Measurements from ENCODE around the gene MTURN.

The MTURN gene

DNA sequence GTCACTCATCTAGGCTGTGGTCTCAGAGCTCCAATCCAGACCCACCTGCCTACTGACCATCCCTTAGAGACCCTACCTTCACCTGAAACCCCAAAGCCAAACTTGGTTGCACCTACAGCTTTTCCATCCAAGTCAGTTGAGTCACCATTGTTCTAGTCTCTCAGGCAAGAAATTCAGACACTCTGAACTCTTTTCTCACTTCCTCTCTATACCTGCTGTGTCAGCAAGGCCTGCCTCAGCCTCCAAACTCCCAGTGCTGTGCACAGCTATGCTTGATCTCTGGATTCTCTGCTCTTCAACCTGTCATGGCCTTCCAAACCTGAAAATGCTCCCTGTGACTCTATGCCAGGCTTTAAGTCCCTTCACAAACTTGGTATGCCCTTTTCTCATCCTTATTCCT lies 47.4 kb upstream of the MTURN start:
- TF ChIP-seq, protein P1, sequence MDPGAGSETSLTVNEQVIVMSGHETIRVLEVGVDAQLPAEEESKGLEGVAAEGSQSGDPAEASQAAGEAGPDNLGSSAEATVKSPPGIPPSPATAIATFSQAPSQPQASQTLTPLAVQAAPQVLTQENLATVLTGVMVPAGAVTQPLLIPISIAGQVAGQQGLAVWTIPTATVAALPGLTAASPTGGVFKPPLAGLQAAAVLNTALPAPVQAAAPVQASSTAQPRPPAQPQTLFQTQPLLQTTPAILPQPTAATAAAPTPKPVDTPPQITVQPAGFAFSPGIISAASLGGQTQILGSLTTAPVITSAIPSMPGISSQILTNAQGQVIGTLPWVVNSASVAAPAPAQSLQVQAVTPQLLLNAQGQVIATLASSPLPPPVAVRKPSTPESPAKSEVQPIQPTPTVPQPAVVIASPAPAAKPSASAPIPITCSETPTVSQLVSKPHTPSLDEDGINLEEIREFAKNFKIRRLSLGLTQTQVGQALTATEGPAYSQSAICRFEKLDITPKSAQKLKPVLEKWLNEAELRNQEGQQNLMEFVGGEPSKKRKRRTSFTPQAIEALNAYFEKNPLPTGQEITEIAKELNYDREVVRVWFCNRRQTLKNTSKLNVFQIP (CRISPR knock-in tag; IDR thresholded peaks at IDR 0.05; ENCODE audit: borderline replicate concordance, low read depth) = no peak
- TF ChIP-seq, protein P2, sequence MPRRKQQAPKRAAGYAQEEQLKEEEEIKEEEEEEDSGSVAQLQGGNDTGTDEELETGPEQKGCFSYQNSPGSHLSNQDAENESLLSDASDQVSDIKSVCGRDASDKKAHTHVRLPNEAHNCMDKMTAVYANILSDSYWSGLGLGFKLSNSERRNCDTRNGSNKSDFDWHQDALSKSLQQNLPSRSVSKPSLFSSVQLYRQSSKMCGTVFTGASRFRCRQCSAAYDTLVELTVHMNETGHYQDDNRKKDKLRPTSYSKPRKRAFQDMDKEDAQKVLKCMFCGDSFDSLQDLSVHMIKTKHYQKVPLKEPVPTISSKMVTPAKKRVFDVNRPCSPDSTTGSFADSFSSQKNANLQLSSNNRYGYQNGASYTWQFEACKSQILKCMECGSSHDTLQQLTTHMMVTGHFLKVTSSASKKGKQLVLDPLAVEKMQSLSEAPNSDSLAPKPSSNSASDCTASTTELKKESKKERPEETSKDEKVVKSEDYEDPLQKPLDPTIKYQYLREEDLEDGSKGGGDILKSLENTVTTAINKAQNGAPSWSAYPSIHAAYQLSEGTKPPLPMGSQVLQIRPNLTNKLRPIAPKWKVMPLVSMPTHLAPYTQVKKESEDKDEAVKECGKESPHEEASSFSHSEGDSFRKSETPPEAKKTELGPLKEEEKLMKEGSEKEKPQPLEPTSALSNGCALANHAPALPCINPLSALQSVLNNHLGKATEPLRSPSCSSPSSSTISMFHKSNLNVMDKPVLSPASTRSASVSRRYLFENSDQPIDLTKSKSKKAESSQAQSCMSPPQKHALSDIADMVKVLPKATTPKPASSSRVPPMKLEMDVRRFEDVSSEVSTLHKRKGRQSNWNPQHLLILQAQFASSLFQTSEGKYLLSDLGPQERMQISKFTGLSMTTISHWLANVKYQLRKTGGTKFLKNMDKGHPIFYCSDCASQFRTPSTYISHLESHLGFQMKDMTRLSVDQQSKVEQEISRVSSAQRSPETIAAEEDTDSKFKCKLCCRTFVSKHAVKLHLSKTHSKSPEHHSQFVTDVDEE (CRISPR knock-in tag; IDR thresholded peaks at IDR 0.05) = no peak
- TF ChIP-seq CSRNP3 (CRISPR knock-in tag; IDR thresholded peaks at IDR 0.05) = no peak
- no peak for TF ChIP-seq BACH2 (CRISPR knock-in tag; IDR thresholded peaks at IDR 0.05; ENCODE audit: borderline replicate concordance)
- no peak for TF ChIP-seq ZFP3 (CRISPR knock-in tag; IDR thresholded peaks at IDR 0.05)
- TF ChIP-seq, protein P3, sequence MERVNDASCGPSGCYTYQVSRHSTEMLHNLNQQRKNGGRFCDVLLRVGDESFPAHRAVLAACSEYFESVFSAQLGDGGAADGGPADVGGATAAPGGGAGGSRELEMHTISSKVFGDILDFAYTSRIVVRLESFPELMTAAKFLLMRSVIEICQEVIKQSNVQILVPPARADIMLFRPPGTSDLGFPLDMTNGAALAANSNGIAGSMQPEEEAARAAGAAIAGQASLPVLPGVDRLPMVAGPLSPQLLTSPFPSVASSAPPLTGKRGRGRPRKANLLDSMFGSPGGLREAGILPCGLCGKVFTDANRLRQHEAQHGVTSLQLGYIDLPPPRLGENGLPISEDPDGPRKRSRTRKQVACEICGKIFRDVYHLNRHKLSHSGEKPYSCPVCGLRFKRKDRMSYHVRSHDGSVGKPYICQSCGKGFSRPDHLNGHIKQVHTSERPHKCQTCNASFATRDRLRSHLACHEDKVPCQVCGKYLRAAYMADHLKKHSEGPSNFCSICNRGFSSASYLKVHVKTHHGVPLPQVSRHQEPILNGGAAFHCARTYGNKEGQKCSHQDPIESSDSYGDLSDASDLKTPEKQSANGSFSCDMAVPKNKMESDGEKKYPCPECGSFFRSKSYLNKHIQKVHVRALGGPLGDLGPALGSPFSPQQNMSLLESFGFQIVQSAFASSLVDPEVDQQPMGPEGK (CRISPR knock-in tag; IDR thresholded peaks at IDR 0.05; ENCODE audit: borderline replicate concordance) = no peak
- TF ChIP-seq ZNF565 (CRISPR knock-in tag; conservative IDR thresholded peaks at IDR 0.05; ENCODE audit: low read depth) = no peak
- TF ChIP-seq ZNF8 (CRISPR knock-in tag; IDR thresholded peaks at IDR 0.05) = no peak
- no peak for TF ChIP-seq GLIS3 (CRISPR knock-in tag; IDR thresholded peaks at IDR 0.05)
- no peak for TF ChIP-seq PPARA (CRISPR knock-in tag; IDR thresholded peaks at IDR 0.05; ENCODE audit: borderline replicate concordance)
- TF ChIP-seq ESRRG (CRISPR knock-in tag; IDR thresholded peaks at IDR 0.05) = no peak
- no peak for TF ChIP-seq ISL1 (CRISPR knock-in tag; IDR thresholded peaks at IDR 0.05)
- no peak for TF ChIP-seq TOX (CRISPR knock-in tag; IDR thresholded peaks at IDR 0.05; ENCODE audit: borderline replicate concordance)
- no peak for TF ChIP-seq ZFP30 (CRISPR knock-in tag; IDR thresholded peaks at IDR 0.05)
- no peak for TF ChIP-seq CSDC2 (CRISPR knock-in tag; IDR thresholded peaks at IDR 0.05)
- TF ChIP-seq ZNF70 (CRISPR knock-in tag; IDR thresholded peaks at IDR 0.05) = no peak
- no peak for TF ChIP-seq TCF4 (CRISPR knock-in tag; IDR thresholded peaks at IDR 0.05; ENCODE audit: borderline replicate concordance)
- no peak for TF ChIP-seq OSR1 (CRISPR knock-in tag; IDR thresholded peaks at IDR 0.05)
- ATAC-seq = no peak

DNA sequence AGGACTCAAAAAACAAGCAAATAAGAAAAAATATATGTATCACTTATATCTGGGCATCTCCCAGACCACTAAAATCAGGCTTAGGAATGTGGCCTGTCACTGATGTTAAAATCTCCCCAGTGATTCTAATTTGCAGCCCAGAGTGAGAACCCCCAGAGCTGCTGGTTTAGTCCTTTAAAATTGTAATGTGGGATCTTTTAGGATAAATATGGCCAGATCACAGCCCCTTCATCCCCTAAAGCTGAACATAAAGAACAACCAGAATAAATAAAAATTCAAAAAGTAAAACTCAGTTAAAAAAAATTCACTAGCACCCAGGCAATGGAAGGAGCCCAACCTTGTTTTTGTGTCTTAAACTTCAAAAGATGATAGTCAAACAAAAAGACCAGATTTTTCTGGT lies 46.4 kb upstream of the MTURN start:
- TF ChIP-seq ESRRG (CRISPR knock-in tag; IDR thresholded peaks at IDR 0.05) = no peak
- TF ChIP-seq, protein P2 (CRISPR knock-in tag; IDR thresholded peaks at IDR 0.05) = no peak
- TF ChIP-seq ZFP30 (CRISPR knock-in tag; IDR thresholded peaks at IDR 0.05) = no peak
- no peak for TF ChIP-seq PPARA (CRISPR knock-in tag; IDR thresholded peaks at IDR 0.05; ENCODE audit: borderline replicate concordance)
- TF ChIP-seq ZNF8 (CRISPR knock-in tag; IDR thresholded peaks at IDR 0.05) = no peak
- TF ChIP-seq CSRNP3 (CRISPR knock-in tag; IDR thresholded peaks at IDR 0.05) = no peak
- no peak for TF ChIP-seq ZNF70 (CRISPR knock-in tag; IDR thresholded peaks at IDR 0.05)
- TF ChIP-seq CSDC2 (CRISPR knock-in tag; IDR thresholded peaks at IDR 0.05) = no peak
- TF ChIP-seq SNAI2 (CRISPR knock-in tag; IDR thresholded peaks at IDR 0.05) = no peak
- TF ChIP-seq ZNF565 (CRISPR knock-in tag; conservative IDR thresholded peaks at IDR 0.05; ENCODE audit: low read depth) = no peak
- no peak for TF ChIP-seq TOX (CRISPR knock-in tag; IDR thresholded peaks at IDR 0.05; ENCODE audit: borderline replicate concordance)
- no peak for TF ChIP-seq TCF4 (CRISPR knock-in tag; IDR thresholded peaks at IDR 0.05; ENCODE audit: borderline replicate concordance)
- no peak for TF ChIP-seq GLIS3 (CRISPR knock-in tag; IDR thresholded peaks at IDR 0.05)
- TF ChIP-seq, protein P1 (CRISPR knock-in tag; IDR thresholded peaks at IDR 0.05; ENCODE audit: borderline replicate concordance, low read depth) = no peak
- no peak for TF ChIP-seq BACH2 (CRISPR knock-in tag; IDR thresholded peaks at IDR 0.05; ENCODE audit: borderline replicate concordance)
- TF ChIP-seq ARNTL (CRISPR knock-in tag; IDR thresholded peaks at IDR 0.05; ENCODE audit: borderline replicate concordance, low read depth) = no peak
- TF ChIP-seq RARB (CRISPR knock-in tag; IDR thresholded peaks at IDR 0.05) = no peak
- TF ChIP-seq ZFP3 (CRISPR knock-in tag; IDR thresholded peaks at IDR 0.05) = no peak
- no peak for TF ChIP-seq ISL1 (CRISPR knock-in tag; IDR thresholded peaks at IDR 0.05)
- ATAC-seq = no peak
